Neuronal stem cell (in vitro differentiated cells): ENCODE results near the gene ELANE.
A peak's percentile ranks its signal among the peaks of the same experiment; 100 is the strongest.

ENCODE experiments used
- DNase-seq: peaks from one replicate; pipeline ENCODE4 v3.0.0-alpha.2; 2013; ENCODE audit warnings: low spot score
- H2AFZ ChIP-seq: one replicate; pipeline ENCODE4 v1.6.1; 2013; ENCODE audit warnings: mild to moderate bottlenecking, low read length, inconsistent platforms
- H2AK5ac ChIP-seq: 2 replicates; pipeline ENCODE4 v1.6.1; 2013; ENCODE audit warnings: low read depth, mild to moderate bottlenecking, inconsistent platforms, low read length, moderate library complexity, mixed read lengths
- H2BK120ac ChIP-seq: 2 replicates; pipeline ENCODE4 v1.6.1; 2013; ENCODE audit warnings: low read depth, mild to moderate bottlenecking, inconsistent platforms, low read length, moderate library complexity, mixed read lengths
- H2BK12ac ChIP-seq: one replicate; pipeline ENCODE4 v1.6.1; 2013; ENCODE audit warnings: low read length, inconsistent platforms
- H2BK15ac ChIP-seq: 2 replicates; pipeline ENCODE4 v1.6.1; 2013; ENCODE audit warnings: mild to moderate bottlenecking, low read length, inconsistent platforms, mixed read lengths
- H2BK5ac ChIP-seq: one replicate; pipeline ENCODE4 v1.6.1; 2013; ENCODE audit warnings: inconsistent platforms, mild to moderate bottlenecking, low read length, moderate library complexity
- H3K14ac ChIP-seq: one replicate; pipeline ENCODE4 v1.6.1; 2013; ENCODE audit warnings: low read length, inconsistent platforms
- H3K18ac ChIP-seq: 2 replicates; pipeline ENCODE4 v1.6.1; 2013; ENCODE audit warnings: low read length, inconsistent platforms
- H3K23ac ChIP-seq: 2 replicates; pipeline ENCODE4 v1.6.1; 2013; ENCODE audit warnings: low read depth, mild to moderate bottlenecking, mixed read lengths, low read length, inconsistent platforms; ENCODE audit not compliant: poor library complexity
- H3K27ac ChIP-seq: replicated peaks from 3 replicates; pipeline ENCODE4 v1.5.1; 2013; ENCODE audit warnings: low read length, inconsistent platforms
- H3K27me3 ChIP-seq, 3 experiments: 2 replicates each; pipeline ENCODE4 v1.6.1; 2013; ENCODE audit warnings: low read length in 3 of 3, mild to moderate bottlenecking in 2 of 3, inconsistent platforms in 1 of 3, low read depth in 1 of 3, mixed read lengths in 1 of 3, moderate library complexity in 1 of 3; ENCODE audit not compliant: control insufficient read depth in 3 of 3, insufficient read depth in 3 of 3
- H3K36me3 ChIP-seq, 2 donors: replicated peaks in 1 of 2; 2 replicates each; pipeline ENCODE4 v1.6.1; 2013; ENCODE audit warnings: low read length in 2 of 2; ENCODE audit not compliant: control insufficient read depth in 2 of 2, insufficient read depth in 2 of 2
- H3K4ac ChIP-seq: 2 replicates; pipeline ENCODE4 v1.6.1; 2013; ENCODE audit warnings: inconsistent platforms, mild to moderate bottlenecking, low read length, moderate library complexity
- H3K4me1 ChIP-seq, 2 donors: 1 replicate in 1 of 2; 2 replicates in 1 of 2; pipeline ENCODE4 v1.6.1; 2013; ENCODE audit warnings: low read length in 2 of 2, low read depth in 1 of 2; ENCODE audit not compliant: control insufficient read depth in 2 of 2, insufficient read depth in 1 of 2
- H3K4me2 ChIP-seq: one replicate; pipeline ENCODE4 v1.6.1; 2013; ENCODE audit warnings: mild to moderate bottlenecking, low read length, inconsistent platforms; ENCODE audit not compliant: insufficient read depth, poor library complexity, severe bottlenecking
- H3K4me3 ChIP-seq, 2 donors: 2 replicates each; pipeline ENCODE4 v1.5.1; 2013; ENCODE audit warnings: low read length in 2 of 2, mild to moderate bottlenecking in 2 of 2, inconsistent platforms in 1 of 2, moderate library complexity in 1 of 2
- H3K79me1 ChIP-seq: one replicate; pipeline ENCODE4 v1.6.1; 2013; ENCODE audit warnings: low read depth, mild to moderate bottlenecking, inconsistent platforms, low read length, moderate library complexity
- H3K9ac ChIP-seq: one replicate; pipeline ENCODE4 v1.6.1; 2013; ENCODE audit warnings: mild to moderate bottlenecking, low read depth, low read length, inconsistent platforms; ENCODE audit not compliant: poor library complexity
- H3K9me3 ChIP-seq, 2 donors: replicated peaks in 1 of 2; 2 replicates each; pipeline versions ENCODE3 to v1.6.1; 2013; ENCODE audit warnings: low read length in 2 of 2, mild to moderate bottlenecking in 2 of 2, inconsistent platforms in 1 of 2, low read depth in 1 of 2, mixed read lengths in 1 of 2, moderate library complexity in 1 of 2; ENCODE audit not compliant: control insufficient read depth in 2 of 2, insufficient read depth in 1 of 2
- H4K8ac ChIP-seq: one replicate; pipeline ENCODE4 v1.6.1; 2013; ENCODE audit warnings: low read depth, mild to moderate bottlenecking, inconsistent platforms, low read length, moderate library complexity
- H4K91ac ChIP-seq: one replicate; pipeline ENCODE4 v1.6.1; 2013; ENCODE audit warnings: low read length, low read depth, mild to moderate bottlenecking, inconsistent platforms; ENCODE audit not compliant: poor library complexity
- WGBS, 2 donors: extraction: QIAGEN DNeasy Blood & Tissue Kit; methylation state at CpG; one replicate each; pipeline ENCODE4 v1.1.7; 2013; ENCODE audit warnings: missing lambda C conversion rate in 2 of 2, mixed read lengths in 1 of 2; ENCODE audit not compliant: insufficient read length in 2 of 2, insufficient replicate concordance in 1 of 2; ENCODE audit errors: extremely low coverage in 2 of 2; 5-methylcytosine and 5-hydroxymethylcytosine counted together

The ELANE gene

DNA sequence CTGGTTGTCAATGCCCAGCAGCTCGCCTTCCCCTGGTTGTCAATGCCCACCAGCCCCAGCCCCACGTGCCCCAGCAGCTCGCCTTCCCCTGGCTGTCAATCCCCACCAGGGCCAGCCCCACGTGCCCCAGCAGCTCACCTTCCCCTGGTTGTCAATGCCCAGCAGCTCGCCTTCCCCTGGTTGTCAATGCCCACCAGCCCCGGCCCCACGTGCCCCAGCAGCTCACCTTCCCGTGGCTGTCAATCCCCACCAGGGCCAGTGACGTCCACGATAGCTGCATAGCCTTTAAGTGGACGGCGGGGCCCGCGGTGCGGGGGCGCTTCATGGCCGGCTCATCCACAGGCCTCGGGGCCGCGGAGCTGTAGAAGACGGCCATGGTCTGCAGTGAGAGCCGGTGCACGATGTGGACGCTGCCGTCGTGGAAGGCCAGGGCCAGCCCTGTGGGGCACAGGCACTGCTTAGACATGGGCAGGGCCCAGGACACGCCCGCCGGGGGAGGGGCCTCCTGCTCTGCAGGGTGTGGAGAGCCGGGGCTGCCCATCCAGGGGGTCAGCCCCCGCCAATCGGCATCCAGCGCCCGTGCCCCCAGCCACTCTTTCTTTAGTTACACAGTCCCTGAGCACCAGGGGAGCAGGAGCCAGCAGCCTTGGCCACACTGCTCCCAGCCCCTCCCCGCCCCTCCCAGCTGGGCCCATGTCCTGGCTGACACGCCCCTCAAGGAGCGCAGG, 27.8 kb downstream of the ELANE start:
- DNase-seq = no peak
- Histone ChIP-seq H4K8ac (no peak overlapping the region), H3K23ac (peak overlapping the region; percentile 85), H3K9ac (no peak overlapping the region), H2BK120ac (no peak overlapping the region), H2AFZ (no peak overlapping the region), H3K4me3 (no peak overlapping the region), H2BK15ac (no peak overlapping the region), H2BK12ac (no peak overlapping the region), H3K79me1 (peaks cover 12% of the 10 kb centered on the region), H2AK5ac (no peak overlapping the region), H3K36me3 (peaks cover 53 to 76% of the 10 kb centered on the region in 2 donors), H3K14ac (no peak overlapping the region), H3K4ac (no peak overlapping the region), H3K18ac (no peak overlapping the region), H3K4me2 (no peak overlapping the region), H3K27me3 (no peaks in the 10 kb centered on the region), H3K9me3 (peaks cover 0 to 6% of the 10 kb centered on the region in 2 donors), H2BK5ac (no peak overlapping the region), H4K91ac (no peak overlapping the region), H3K27ac (no peak overlapping the region), H3K4me1 (no peaks in the 10 kb centered on the region)
- WGBS, 2 donors = no CpG with 5 or more reads among the region's 37 CpGs

DNA sequence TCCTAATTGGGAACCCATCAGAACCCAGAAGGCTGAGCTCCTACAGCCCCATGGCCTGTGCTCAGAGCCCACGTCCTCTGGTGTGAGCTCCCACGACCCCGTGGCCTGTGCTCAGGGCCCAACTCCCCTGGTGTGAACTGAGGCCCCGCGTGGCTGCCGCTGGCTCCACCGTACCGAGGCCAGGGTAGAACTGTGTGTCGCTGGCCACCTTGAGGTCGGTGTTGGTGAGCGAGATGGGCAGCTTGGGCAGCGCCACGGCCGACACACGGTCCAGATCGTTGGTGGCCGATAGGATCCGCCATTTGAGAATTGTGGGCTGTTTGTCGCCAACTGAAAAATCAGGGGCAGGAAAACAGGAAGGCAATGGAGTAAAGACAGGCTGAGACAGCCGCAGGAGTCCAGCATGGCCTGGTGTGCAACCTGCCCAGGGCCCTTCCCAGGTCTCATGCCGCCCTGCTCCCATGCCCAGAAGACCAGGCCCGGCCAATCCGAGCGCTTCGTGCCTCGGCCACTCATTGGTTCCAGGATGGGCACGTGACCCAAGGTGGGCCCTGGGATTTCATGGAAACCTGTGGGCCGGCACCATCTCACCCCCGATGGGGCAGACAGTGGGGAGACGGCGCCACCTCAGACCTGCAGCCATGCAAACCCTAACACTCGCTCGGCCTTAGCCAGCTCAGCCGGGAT, 29.4 kb downstream of the ELANE start:
- Histone ChIP-seq H3K18ac (no peak overlapping the region), H3K36me3 (peaks cover 50 to 77% of the 10 kb centered on the region in 2 donors), H3K9me3 (peaks cover 0 to 6% of the 10 kb centered on the region in 2 donors), H2BK5ac (peak overlapping the region; percentile 66), H3K4me3 (peak overlapping the region in 1 of 2 donors; percentile 18), H2BK120ac (no peak overlapping the region), H3K23ac (peak overlapping the region; percentile 73), H3K14ac (no peak overlapping the region), H3K4ac (no peak overlapping the region), H2AK5ac (peak overlapping the region; percentile 75), H3K79me1 (peaks cover 15% of the 10 kb centered on the region), H3K4me2 (no peak overlapping the region), H3K27ac (no peak overlapping the region), H4K8ac (peak overlapping the region; percentile 43), H2BK12ac (no peak overlapping the region), H4K91ac (no peak overlapping the region), H2BK15ac (no peak overlapping the region), H3K27me3 (no peaks in the 10 kb centered on the region), H3K4me1 (no peaks in the 10 kb centered on the region), H2AFZ (no peak overlapping the region), H3K9ac (peak overlapping the region; percentile 44)
- WGBS, 2 donors = no CpG with 5 or more reads among the region's 34 CpGs
- no peak for DNase-seq

GRCh38 chr19:882871-883497, 30.9 kb downstream of the ELANE start:
- no peaks in the 10 kb centered on the region for H3K27me3 ChIP-seq
- H2BK12ac ChIP-seq = no peak overlapping the region
- no peak overlapping the region for H4K91ac ChIP-seq
- no peak overlapping the region for H2BK5ac ChIP-seq
- no peak overlapping the region for H2AFZ ChIP-seq
- H2BK15ac ChIP-seq = no peak overlapping the region
- no peak overlapping the region for H3K18ac ChIP-seq
- no peak overlapping the region for H3K9ac ChIP-seq
- no peak overlapping the region for H2AK5ac ChIP-seq
- H3K36me3 ChIP-seq = peaks cover 51 to 85% of the 10 kb centered on the region in 2 donors
- peaks cover 12% of the 10 kb centered on the region for H3K79me1 ChIP-seq
- H3K4ac ChIP-seq = no peak overlapping the region
- no peak overlapping the region for H3K23ac ChIP-seq
- WGBS, 2 donors = no CpG with 5 or more reads among the region's 30 CpGs
- no peak for DNase-seq
- no peaks in the 10 kb centered on the region for H3K4me1 ChIP-seq
- no peak overlapping the region for H3K4me2 ChIP-seq
- H3K4me3 ChIP-seq = no peak overlapping the region
- H3K14ac ChIP-seq = no peak overlapping the region
- peak overlapping the region; percentile 17 for H4K8ac ChIP-seq
- H3K27ac ChIP-seq = no peak overlapping the region
- peaks cover 0 to 6% of the 10 kb centered on the region in 2 donors for H3K9me3 ChIP-seq
- no peak overlapping the region for H2BK120ac ChIP-seq

DNA sequence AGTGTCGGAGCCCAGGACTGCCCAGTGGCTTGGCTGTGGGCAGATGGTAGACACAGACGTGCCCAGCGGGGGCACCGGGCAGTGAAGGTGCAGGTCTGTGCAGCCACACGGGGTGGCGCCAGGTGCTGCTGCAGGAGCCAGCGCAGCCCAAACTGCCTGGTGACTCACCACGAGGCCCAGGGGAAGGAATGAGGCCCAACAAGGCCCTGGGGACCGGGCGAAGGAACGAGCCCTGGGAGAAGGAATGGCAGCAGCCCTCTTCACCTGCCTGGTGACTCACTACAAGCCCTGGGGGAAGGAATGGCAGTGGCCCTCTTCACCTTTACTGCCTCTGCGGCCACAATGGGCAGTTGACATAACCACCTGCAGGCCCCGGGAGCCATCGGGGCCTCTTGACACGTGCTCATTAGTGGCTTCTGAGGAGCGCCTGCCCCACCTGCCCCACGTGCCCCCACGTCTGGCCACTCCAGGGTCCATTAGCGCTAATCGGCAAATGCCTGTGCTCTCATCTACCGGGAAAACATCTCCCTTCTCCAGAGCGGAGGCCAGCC, 31.6 kb downstream of the ELANE start:
- no peak for DNase-seq
- Histone ChIP-seq H2BK12ac (no peak overlapping the region), H3K27me3 (no peaks in the 10 kb centered on the region), H3K4me1 (no peaks in the 10 kb centered on the region), H3K4ac (no peak overlapping the region), H2BK120ac (no peak overlapping the region), H2AK5ac (no peak overlapping the region), H2BK5ac (no peak overlapping the region), H2BK15ac (no peak overlapping the region), H3K27ac (no peak overlapping the region), H4K8ac (no peak overlapping the region), H3K14ac (no peak overlapping the region), H4K91ac (no peak overlapping the region), H3K9ac (no peak overlapping the region), H3K36me3 (peaks cover 52 to 89% of the 10 kb centered on the region in 2 donors), H3K79me1 (peaks cover 12% of the 10 kb centered on the region), H3K18ac (no peak overlapping the region), H2AFZ (no peak overlapping the region), H3K4me3 (no peak overlapping the region), H3K23ac (no peak overlapping the region), H3K4me2 (no peak overlapping the region), H3K9me3 (peaks cover 0 to 6% of the 10 kb centered on the region in 2 donors)
- WGBS, 2 donors = no CpG with 5 or more reads among the region's 22 CpGs
